ENCODE data around the gene SH3BGRL. TPM values are rescaled to one million over a fixed set of nuclear protein-coding genes. Genes with fewer than 3 reads are reported as not detected.

SH3BGRL gene
- total and polyA plus RNA-seq, 3 donors from 2014 or later, result 95.3 to 158 (median 107) TPM

GRCh38 chrX:81231476-81231875, 29.6 kb downstream of the SH3BGRL start:
- no peaks in the 10 kb centered on the region for H3K36me3 ChIP-seq (ENCODE audit: low read depth, missing control alignments)
- 43 to 53% methylated on average over 1 of the region's 1 CpG for WGBS, 2 donors
- intact Hi-C loops (cut with DNase I; ENCODE audit: low total_unique reads), result no loop called here
- H3K4me3 ChIP-seq, result no peak overlapping the region
- no peak for TF ChIP-seq CTCF (IDR thresholded peaks at IDR 0.05)
- no peak for TF ChIP-seq POLR2A (IDR thresholded peaks at IDR 0.05)
- H3K27me3 ChIP-seq, result no peaks in the 10 kb centered on the region
- H3K9me3 ChIP-seq, result no peaks in the 10 kb centered on the region
- no peak for DNase-seq
- no peaks in the 10 kb centered on the region for H3K4me1 ChIP-seq
- no peak overlapping the region for H3K27ac ChIP-seq

GRCh38 chrX:81232218-81232617, 30.3 kb downstream of the SH3BGRL start:
- H3K27ac ChIP-seq, result no peak overlapping the region
- no peaks in the 10 kb centered on the region for H3K27me3 ChIP-seq
- no peak overlapping the region for H3K4me3 ChIP-seq
- DNase-seq, result no peak
- no peaks in the 10 kb centered on the region for H3K36me3 ChIP-seq (ENCODE audit: low read depth, missing control alignments)
- intact Hi-C loops (cut with DNase I; ENCODE audit: low total_unique reads), result no loop called here
- TF ChIP-seq POLR2A (IDR thresholded peaks at IDR 0.05) (no peak), CTCF (IDR thresholded peaks at IDR 0.05) (no peak)
- no peaks in the 10 kb centered on the region for H3K4me1 ChIP-seq
- WGBS, 2 donors, result 92 to 93% methylated on average over 1 of the region's 1 CpG
- H3K9me3 ChIP-seq, result no peaks in the 10 kb centered on the region

- no peak overlapping the region for H3K4me3 ChIP-seq
- H3K27me3 ChIP-seq, result no peaks in the 10 kb centered on the region
- no peaks in the 10 kb centered on the region for H3K9me3 ChIP-seq
- H3K36me3 ChIP-seq (ENCODE audit: low read depth, missing control alignments), result no peaks in the 10 kb centered on the region
- H3K27ac ChIP-seq, result no peak overlapping the region
- no peak for DNase-seq
- TF ChIP-seq CTCF (IDR thresholded peaks at IDR 0.05) (no peak), POLR2A (IDR thresholded peaks at IDR 0.05) (no peak)
- 100% methylated on average over 1 of the region's 1 CpG; no CpG with 5 or more reads in 1 of the 2 donors for WGBS, 2 donors
- no peaks in the 10 kb centered on the region for H3K4me1 ChIP-seq
- intact Hi-C loops (cut with DNase I; ENCODE audit: low total_unique reads), result no loop called here
These were observed 35.6 kb downstream of the SH3BGRL start for GRCh38 chrX:81237516-81237915.

- Histone ChIP-seq H3K4me1 (no peaks in the 10 kb centered on the region), H3K9me3 (no peaks in the 10 kb centered on the region), H3K36me3 (ENCODE audit: low read depth, missing control alignments) (no peaks in the 10 kb centered on the region), H3K4me3 (no peak overlapping the region), H3K27ac (no peak overlapping the region), H3K27me3 (no peaks in the 10 kb centered on the region)
- DNase-seq, result no peak
- no peak for TF ChIP-seq POLR2A (IDR thresholded peaks at IDR 0.05)
- no peak for TF ChIP-seq CTCF (IDR thresholded peaks at IDR 0.05)
- 80 to 96% methylated on average over 1 to 4 of the region's 4 CpGs for WGBS, 2 donors
- intact Hi-C loops (cut with DNase I; ENCODE audit: low total_unique reads), result no loop called here
These were observed 36.3 kb downstream of the SH3BGRL start for GRCh38 chrX:81238166-81238565.

- H3K27me3 ChIP-seq, result no peaks in the 10 kb centered on the region
- TF ChIP-seq CTCF (IDR thresholded peaks at IDR 0.05), result no peak
- no peak for TF ChIP-seq POLR2A (IDR thresholded peaks at IDR 0.05)
- intact Hi-C loops (cut with DNase I; ENCODE audit: low total_unique reads), result no loop called here
- no peaks in the 10 kb centered on the region for H3K36me3 ChIP-seq (ENCODE audit: low read depth, missing control alignments)
- H3K27ac ChIP-seq, result no peak overlapping the region
- no peaks in the 10 kb centered on the region for H3K4me1 ChIP-seq
- no peaks in the 10 kb centered on the region for H3K9me3 ChIP-seq
- DNase-seq, result no peak
- H3K4me3 ChIP-seq, result no peak overlapping the region
- WGBS, 2 donors, result 100% methylated on average over 2 of the region's 4 CpGs; no CpG with 5 or more reads in 1 of the 2 donors
These were observed 38.9 kb downstream of the SH3BGRL start for GRCh38 chrX:81240701-81241331.

Data from testis (tissue), 3 donors.